DND-41 (cell line): Measurements from ENCODE around the gene BRSK2.
"Not testable (repeated sequence)": the region's sequence is repeated elsewhere in the genome, so short reads cannot be mapped to it uniquely, and the experiment has no call there.

Source experiments
- ATAC-seq: fragments of 200-7000 bp; cut with Tn5 transposase; 3 replicates; pipeline ENCODE4 v1.9.1; 2021; ENCODE audit warnings: low read depth; ENCODE audit not compliant: insufficient read depth
- DNase-seq: peaks from one replicate; pipeline ENCODE4 v3.0.0-alpha.2; 2020
- H2AFZ ChIP-seq: 2 replicates; pipeline ENCODE4 v1.6.0; 2012; ENCODE audit warnings: low read depth, low read length
- H3K27ac ChIP-seq: 2 replicates; pipeline ENCODE4 v1.5.1; 2012; ENCODE audit warnings: low read length, inconsistent platforms
- H3K27me3 ChIP-seq: fragments of 200-600 bp; sonication (generic); 2 replicates; pipeline ENCODE4 v1.6.0; 2012; ENCODE audit warnings: low read length, mild to moderate bottlenecking, inconsistent platforms; ENCODE audit not compliant: insufficient read depth, poor library complexity
- H3K36me3 ChIP-seq: 2 replicates; pipeline ENCODE4 v1.5.1; 2012; ENCODE audit warnings: low read length, inconsistent platforms; ENCODE audit not compliant: insufficient read depth
- H3K4me1 ChIP-seq: 2 replicates; pipeline ENCODE4 v1.5.1; 2012; ENCODE audit warnings: mild to moderate bottlenecking, low read length; ENCODE audit not compliant: insufficient read depth
- H3K4me2 ChIP-seq: 2 replicates; pipeline ENCODE4 v1.6.0; 2012; ENCODE audit warnings: mild to moderate bottlenecking, moderate library complexity, low read length, inconsistent platforms; ENCODE audit not compliant: insufficient read depth
- H3K4me3 ChIP-seq, 2 experiments: fragments of 200-600 bp in 1 of 2; shearing (Covaris generic) in 1 of 2; 2 replicates each; pipeline ENCODE4 v1.5.1; 2012 to 2016; ENCODE audit warnings: inconsistent platforms in 2 of 2, low read length in 2 of 2, mild to moderate bottlenecking in 2 of 2, low read depth in 1 of 2, moderate library complexity in 1 of 2
- H3K79me2 ChIP-seq: 2 replicates; pipeline ENCODE4 v1.6.0; 2012; ENCODE audit warnings: low read length, inconsistent platforms; ENCODE audit not compliant: insufficient read depth
- H3K9ac ChIP-seq: 2 replicates; pipeline ENCODE4 v1.6.0; 2012; ENCODE audit warnings: low read depth, mild to moderate bottlenecking, inconsistent platforms, low read length, moderate library complexity
- H3K9me3 ChIP-seq: 2 replicates; pipeline ENCODE4 v1.5.1; 2012; ENCODE audit warnings: low read length, moderate library complexity, mild to moderate bottlenecking, inconsistent platforms; ENCODE audit not compliant: insufficient read depth, severe bottlenecking
- H4K20me1 ChIP-seq: 2 replicates; pipeline ENCODE4 v1.6.0; 2012; ENCODE audit warnings: low read length; ENCODE audit not compliant: insufficient read depth
- CTCF ChIP-seq: IDR thresholded peaks from 2 replicates; pipeline ENCODE4 v1.5.1; 2012; ENCODE audit warnings: borderline replicate concordance, low read length, moderate library complexity, mild to moderate bottlenecking; ENCODE audit not compliant: poor library complexity, severe bottlenecking; ENCODE audit errors: extremely low read depth
- EZH2 ChIP-seq: IDR thresholded peaks from 3 replicates; pipeline ENCODE4 v1.6.1; 2012; ENCODE audit warnings: borderline replicate concordance, low read depth, mild to moderate bottlenecking, moderate library complexity, low read length, inconsistent platforms; ENCODE audit not compliant: severe bottlenecking

The BRSK2 gene

GRCh38 chr11:1345737-1346513, 43.8 kb upstream of the BRSK2 start:
- Histone ChIP-seq H2AFZ (no peak overlapping the region), H3K27ac (no peak overlapping the region), H3K9me3 (no peaks in the 10 kb centered on the region), H3K9ac (no peak overlapping the region), H3K4me3 (no peak overlapping the region), H3K79me2 (no peaks in the 10 kb centered on the region), H4K20me1 (no peaks in the 10 kb centered on the region), H3K27me3 (no peaks in the 10 kb centered on the region), H3K4me1 (no peaks in the 10 kb centered on the region), H3K4me2 (no peak overlapping the region), H3K36me3 (no peaks in the 10 kb centered on the region)
- ATAC-seq (peak; percentile 67), DNase-seq (peak; percentile 20)
- no peak for TF ChIP-seq CTCF
- no peak for TF ChIP-seq EZH2

- DNase-seq: no peak
Observed at GRCh38 chr11:1346669-1347390, 42.9 kb upstream of the BRSK2 start.

GRCh38 chr11:1347411-1347999, 42.2 kb upstream of the BRSK2 start:
- H3K4me1 ChIP-seq, H3K9ac ChIP-seq, ATAC-seq, H3K36me3 ChIP-seq, H3K4me2 ChIP-seq, H2AFZ ChIP-seq, H3K79me2 ChIP-seq, H3K9me3 ChIP-seq, DNase-seq, H3K27me3 ChIP-seq, H3K4me3 ChIP-seq, H3K27ac ChIP-seq, H4K20me1 ChIP-seq: not testable (repeated sequence)

More at GRCh38 chr11:1346669-1347390, 42.9 kb upstream of the BRSK2 start:
- no peaks in the 10 kb centered on the region for H3K27me3 ChIP-seq
- H3K36me3 ChIP-seq: no peaks in the 10 kb centered on the region
- no peak overlapping the region for H2AFZ ChIP-seq
- ATAC-seq: no peak
- no peaks in the 10 kb centered on the region for H3K4me1 ChIP-seq
- no peaks in the 10 kb centered on the region for H3K79me2 ChIP-seq
- H3K4me3 ChIP-seq: no peak overlapping the region
- H3K4me2 ChIP-seq: no peak overlapping the region
- no peaks in the 10 kb centered on the region for H3K9me3 ChIP-seq
- H3K9ac ChIP-seq: no peak overlapping the region
- TF ChIP-seq EZH2 (no peak), CTCF (no peak)
- H3K27ac ChIP-seq: no peak overlapping the region
- H4K20me1 ChIP-seq: no peaks in the 10 kb centered on the region
